SK-N-DZ (cell line): Measurements from ENCODE around the gene RRAS. TPM values are rescaled to one million over a fixed set of nuclear protein-coding genes. Genes with fewer than 3 reads are reported as not detected.

Experiments
- DNase-seq: peaks from one replicate; pipeline ENCODE4 v3.0.0-alpha.2; 2015; ENCODE audit warnings: low spot score
- polyA plus RNA-seq, 2 experiments: library from polyadenylated mRNA; depleted of rRNA; stranded (reverse); fragments of >200 nt; gene quantifications; 2 replicates each; pipeline ENCODE4 v1.2.3, GENCODE V29; 2014

The RRAS gene
- polyA plus RNA-seq (2014; cell fraction: cytosol; rRNA removed), result 2.0 and 2.1 TPM in 2 replicates
- polyA plus RNA-seq (2014; cell fraction: nucleus; rRNA removed), result 0.72 and 4.7 TPM in 2 replicates

DNA sequence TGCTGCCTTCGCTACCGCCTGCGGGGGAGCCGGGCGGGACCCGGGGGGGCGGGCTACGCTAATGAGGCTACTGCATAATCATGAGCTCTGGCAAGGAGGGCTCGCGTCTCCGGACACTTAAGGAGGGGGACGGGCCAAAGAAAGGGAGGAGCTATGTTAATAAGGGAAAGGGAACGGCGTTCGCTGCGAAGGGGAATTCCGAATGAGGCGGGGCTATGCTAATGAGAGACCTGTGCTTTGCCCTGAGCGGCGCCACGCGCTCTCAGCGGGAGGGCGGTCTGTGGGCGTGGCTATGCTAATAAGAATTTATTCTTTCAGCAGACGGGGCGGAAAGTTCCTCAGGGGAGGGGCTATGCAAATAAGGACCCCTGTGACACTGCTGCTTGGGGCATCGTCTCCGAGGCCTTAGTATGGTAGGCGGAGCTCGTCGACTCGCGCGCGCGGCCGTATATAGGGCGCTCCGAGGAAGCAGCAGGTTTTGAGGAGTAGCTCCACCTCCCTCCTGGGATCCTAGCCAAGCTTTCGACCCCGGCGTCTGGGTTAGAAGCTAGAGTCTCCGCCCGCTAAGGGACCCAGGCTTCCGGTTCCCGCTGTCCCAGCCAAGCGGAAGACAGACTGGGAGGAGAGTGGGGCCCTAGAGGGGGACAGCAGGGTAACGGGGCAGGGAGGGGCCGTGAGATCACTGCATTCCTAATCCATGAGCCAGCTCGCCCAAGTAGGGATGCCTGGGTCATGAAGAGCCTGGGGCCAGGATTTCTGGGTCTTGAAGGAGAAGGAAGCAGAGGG, at the start of gene RRAS:
TSS of gene RRAS (minus strand) at position 31 of the 786 bp plus-strand sequence. CDS start 45 bp downstream, outside the sequence.
- DNase-seq, result peak; percentile 98

DNA sequence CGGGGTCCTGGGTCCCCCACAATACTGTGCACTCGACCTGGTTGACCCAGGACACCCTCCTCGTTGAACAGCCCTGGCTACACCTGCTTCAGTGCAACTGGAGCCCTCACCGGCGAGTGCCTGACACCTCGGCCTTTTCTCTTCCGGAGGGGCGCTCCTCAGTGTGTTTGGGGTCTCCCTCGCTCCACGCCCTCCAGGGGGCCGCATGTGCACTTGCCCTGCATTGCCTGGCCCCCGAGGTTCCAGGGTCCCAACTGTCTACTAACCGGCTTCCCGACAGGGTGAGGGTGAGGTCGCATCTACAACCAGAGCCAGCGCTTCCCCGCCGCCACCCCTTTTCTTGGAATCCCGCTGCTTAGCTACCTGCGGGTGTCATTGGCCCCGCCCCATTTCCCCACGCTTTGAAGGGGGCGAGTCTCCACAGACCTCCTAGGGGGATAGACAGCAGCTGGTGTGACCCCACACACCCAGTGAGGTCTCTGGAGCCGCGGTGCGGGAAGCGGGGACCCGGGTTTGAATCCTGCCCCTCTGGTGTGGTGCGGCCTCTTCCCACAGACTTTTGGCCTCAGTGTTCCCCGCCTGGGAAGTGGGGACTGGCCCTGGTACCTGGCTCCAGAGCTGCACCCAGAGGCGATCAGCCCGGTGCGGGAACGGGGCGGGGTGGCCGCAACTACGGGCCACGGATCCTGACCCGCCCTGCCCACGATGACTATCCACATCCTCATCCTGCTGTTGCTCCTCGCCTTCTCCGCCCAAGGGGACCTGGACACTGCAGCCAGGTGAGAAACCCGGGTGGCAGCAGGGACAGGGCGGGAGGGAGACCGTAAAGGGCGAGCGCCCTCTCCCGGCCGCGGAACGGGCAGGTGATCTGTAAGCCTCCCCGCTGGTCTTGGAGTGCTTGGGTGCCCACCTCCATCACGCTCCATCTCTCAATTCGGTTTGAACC, 49.5 kb upstream of the RRAS start, which contains the start of gene ADM5:
TSS of gene ADM5 (plus strand) at position 462 of the 946 bp plus-strand sequence. CDS start at position 706, 244 bp downstream.
- DNase-seq, result no peak

DNA sequence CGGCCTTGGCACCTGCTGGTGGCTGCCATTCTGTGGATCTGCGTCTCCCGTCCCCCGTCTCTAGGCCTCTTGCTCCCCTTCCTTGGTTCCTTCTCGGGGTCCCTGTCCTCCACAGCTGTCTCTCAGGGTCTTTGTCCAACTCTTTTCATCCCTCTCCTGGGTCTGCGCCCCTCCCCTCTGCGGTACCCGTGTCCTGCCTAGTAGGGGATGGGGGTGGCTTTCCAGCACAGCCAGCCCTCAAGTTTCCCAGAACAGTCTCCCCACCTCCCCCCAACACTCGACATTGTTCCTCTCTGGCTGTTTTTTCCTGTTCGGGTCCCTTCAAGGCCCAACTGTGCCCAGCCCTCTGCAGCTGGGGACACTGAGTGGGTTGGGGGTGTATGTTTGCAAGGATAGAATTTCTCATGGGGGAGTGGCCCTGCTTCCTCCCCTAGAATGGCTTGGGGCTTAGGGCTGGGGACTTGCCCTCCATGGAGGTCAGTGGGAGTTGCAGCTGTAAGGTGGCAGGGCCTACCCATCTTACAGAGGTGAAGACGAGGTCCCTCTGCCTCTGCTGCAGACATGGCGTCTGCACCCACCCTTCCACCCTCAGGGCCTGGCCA, 48.7 kb upstream of the RRAS start:
- DNase-seq, result no peak

DNA sequence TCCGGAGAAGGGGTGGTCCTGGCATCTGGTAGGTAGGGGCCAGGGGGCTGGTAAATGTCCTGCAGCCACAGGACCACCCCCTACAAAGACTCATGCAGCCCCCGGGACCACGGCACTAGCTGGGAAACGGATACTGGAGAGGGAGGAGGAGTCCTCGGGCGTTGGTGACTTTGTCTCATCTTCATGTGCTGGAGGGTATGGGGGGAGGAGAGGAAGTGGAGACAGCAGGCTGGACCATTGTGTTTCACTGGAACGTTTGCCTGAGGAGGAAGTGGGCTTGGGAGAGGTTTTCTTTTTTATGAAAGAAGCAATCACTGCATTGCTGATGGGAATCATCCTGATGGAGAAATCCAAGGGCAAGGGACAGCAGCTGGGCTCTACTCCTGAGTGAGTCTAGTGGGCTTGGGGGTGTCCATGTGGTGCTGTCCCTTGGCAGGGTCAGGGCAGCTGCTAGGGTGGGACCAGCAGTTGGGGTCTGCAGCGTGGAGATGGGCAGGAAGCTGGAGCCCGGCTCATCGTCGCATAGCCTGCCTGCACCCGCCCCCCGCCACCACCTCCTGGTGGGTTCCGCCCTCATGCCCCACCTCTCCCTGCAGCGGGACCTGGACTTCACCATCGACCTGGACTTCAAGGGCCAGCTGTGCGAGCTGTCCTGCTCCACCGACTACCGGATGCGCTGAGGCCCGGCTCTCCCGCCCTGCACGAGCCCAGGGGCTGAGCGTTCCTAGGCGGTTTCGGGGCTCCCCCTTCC, 47.8 kb upstream of the RRAS start:
- DNase-seq, result no peak

DNA sequence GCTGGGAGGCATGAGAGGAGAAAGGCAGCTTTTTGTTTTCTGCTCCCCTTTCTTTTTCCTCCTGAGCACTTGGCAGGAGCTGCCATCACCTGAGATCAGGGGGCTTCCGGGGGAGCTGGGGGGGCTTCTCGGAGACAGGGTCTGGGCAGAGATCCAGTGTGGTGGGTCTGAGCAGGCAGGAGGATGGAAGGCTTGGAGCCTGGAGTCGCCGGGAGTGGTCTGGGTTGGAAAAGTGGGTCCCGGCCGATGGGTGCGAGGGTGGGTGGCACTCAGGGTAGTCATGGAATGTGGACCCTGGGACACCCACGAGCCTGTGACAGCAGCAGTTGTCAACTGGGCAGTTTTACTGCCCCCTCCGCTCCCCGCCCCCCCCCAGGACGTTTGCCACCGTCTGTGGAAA, 47.2 kb upstream of the RRAS start:
- no peak for DNase-seq

DNA sequence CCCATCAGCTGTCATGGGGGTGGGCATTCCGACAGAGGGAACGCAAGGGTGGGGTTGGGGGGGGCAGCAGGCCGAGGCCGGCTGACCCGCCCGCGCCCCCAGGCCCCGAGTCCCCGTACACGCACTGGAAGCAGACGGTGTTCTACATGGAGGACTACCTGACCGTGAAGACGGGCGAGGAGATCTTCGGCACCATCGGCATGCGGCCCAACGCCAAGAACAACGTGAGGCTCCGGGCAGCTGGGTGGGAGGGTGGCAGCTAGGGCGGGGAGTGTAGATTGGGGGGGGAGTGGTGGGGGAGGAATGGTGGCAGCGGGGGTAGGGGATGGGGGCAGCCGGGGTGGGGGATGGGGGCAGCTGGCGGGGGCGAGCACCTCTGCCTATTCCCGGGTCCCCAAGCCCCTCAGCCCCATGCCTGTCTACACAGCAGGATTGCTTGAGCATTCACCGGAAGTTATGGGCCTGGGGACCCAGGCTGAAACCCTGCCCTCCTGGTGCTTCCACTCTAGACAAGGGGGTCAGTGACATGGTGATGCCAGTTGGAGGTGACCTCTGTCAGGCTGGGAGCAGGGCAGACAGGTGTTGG, 46.7 kb upstream of the RRAS start:
- no peak for DNase-seq

DNA sequence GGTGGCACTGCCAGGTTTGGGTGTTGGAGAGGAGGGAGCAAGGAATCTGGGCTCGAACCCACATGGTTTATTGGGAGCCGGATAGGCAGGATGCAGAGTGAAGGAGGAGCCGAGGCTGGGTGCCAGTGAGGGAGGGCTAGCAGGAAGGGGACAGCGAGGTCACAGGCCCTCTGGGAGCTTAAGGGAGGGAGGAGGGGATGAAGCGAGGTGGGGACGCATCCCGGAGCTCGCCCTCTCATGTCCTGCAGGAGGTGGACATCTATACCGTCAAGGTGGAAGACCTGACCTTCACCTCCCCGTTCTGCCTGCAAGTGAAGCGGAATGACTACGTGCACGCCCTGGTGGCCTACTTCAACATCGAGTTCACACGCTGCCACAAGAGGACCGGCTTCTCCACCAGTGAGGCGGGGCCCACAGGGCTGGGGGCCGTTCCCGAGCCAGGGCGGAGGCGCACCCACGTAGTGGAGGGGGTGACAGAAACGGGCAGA, 45.9 kb upstream of the RRAS start:
- no peak for DNase-seq

DNA sequence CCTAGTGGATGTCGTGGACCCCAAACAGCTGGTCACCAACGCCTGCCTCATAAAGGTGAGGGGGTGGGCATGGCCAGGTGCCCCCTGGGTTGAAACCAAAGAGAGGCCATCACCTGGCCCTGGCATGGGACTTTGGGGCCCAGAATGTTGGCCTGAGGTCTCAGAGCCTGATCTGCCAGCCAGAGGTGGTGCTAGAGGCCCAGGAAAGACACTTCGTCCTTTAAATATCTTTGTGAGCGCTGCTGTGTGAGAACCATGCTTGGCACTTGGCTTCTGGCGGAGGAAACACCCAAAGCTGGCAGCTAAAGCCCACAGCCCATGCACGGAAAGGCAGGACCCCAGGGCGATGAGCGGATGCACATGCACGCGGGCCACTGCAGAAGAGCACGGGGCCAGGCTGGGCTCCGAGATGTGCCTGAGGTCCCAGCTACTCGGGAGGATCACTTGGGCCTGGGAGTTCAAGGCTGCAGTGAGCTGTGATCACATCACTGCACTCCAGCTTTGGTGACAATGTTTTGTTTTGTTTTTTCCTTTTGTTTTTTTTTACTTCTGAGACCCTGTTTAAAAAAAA, 45.1 kb upstream of the RRAS start:
- DNase-seq, result no peak

DNA sequence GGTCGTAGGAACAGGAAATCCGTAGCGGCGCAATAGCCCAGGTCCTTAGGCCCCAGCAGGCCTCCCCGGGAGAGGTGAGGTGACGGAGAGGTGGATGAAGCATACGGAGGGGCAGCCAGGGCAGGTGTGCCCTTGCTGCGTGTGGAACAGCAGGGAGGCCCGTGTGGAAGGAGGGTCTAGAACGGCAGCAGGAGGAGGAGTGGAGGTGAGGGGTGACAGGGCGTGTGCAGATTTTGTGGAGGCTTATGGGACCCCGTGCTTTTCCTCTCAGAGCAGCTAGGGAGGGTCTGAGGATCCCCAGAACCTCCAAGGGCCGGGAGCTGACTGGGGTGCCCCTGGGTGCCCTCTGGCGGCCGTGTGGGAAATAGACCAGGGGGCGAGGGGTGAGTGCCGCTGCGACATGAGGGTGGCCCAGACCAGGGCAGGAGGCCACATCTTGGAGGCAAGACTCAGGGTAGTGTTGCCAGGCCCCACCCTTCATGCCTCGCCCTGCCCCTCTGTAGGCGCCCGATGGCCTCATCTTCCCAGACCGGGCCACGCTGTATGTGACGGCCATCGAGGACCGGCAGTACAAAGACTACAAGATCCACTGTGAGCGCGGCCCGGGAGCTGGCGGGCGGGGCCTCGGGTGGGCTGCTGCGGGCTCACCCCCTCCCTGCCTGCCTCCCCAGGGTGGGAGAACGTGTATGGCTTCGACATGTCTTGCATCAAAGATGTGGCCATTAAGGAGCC, 44.5 kb upstream of the RRAS start:
- no peak for DNase-seq

DNA sequence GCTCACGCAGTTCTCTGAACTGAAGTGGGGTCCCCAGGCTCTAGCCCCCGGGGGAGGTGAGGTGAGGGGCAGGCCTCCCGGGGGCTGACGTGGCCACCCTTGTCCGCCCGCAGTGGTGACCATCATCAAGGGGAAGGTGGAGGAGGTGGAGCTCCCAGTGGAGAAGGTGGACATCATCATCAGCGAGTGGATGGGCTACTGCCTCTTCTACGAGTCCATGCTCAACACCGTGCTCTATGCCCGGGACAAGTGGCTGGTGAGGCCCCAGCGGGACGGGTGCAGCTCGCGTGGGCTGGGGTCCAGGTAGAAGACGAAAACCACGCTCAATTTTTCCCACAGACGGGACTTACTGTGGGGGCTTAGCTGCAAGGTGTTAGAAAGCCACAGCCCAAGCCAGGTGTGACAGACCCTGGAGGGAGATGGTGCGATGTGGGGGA, 43.9 kb upstream of the RRAS start:
- no peak for DNase-seq

DNA sequence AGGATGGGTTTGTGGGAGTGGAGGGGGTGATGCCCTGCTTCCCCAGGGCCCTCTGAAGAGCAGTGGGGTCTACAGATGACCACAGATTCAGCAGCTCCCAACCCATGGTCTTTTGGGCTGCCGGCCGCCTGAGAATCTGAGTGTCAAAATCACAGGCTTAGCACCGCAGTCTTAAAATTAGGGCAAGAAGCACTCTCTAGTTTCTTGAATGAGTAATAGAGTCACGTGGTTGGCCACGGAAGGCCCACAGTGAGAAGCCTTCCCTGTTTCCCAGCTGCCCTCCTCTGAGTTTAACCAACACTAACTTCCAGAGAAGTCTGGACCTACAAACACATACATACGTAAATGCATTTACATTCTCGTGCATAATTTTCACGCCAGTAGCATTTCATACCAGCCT, 42.3 kb upstream of the RRAS start:
- no peak for DNase-seq

DNA sequence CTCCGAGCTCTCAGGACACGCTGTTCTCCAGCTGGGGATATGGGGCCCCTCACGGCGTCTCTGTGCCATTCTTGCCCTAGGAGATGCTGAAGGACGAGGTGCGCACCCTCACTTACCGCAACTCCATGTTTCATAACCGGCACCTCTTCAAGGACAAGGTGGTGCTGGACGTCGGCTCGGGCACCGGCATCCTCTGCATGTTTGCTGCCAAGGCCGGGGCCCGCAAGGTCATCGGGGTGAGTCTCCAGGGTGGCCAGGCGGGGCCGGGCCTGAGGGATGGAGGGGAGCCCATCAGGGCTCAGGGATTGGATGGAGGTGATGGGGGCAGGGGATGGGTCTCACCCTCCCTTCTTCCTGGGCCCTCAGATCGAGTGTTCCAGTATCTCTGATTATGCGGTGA, 41.9 kb upstream of the RRAS start:
- no peak for DNase-seq

DNA sequence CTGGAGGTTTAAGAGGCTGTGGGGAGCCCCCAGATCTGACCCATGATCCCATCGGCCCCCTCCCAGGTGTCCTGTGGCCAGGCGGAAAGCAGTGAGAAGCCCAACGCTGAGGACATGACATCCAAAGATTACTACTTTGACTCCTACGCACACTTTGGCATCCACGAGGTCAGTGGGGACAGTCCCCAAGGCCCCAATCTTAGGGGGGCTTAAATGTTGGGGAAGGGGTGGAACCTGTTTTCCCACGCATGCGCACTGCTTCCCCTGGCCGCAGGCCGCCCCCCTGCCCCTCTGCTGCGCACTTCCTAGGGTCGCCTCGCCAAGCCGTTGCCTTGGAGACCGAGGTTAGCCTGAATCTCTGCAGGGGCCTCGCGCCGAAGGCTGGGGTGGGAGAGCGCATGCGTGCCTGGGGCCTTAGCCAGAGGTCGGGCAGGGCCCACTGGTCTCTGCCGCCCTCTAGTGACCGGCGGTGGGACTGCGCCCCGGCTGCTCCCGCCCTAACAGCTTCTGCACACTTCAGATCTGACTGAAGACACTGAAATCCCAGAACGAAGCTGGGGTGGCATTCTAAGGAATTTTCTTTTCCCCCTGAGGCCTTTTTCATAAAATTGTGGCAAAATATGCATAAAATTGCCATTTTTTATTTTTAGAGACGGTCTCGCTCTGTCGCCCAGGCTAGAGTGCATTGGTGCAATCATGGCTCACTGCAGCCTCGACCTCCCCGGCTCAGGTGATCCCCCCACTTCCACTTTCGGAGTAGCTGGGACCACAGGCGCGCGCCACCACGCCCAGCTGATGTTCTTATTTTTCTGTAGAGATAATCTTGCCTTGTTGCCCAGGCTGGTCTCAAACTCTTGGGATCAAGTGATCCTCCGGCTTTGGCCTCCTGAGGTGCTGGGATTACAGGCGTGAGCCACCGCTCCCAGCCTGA, 40.7 kb upstream of the RRAS start:
- peak; percentile 89 for DNase-seq

DNA sequence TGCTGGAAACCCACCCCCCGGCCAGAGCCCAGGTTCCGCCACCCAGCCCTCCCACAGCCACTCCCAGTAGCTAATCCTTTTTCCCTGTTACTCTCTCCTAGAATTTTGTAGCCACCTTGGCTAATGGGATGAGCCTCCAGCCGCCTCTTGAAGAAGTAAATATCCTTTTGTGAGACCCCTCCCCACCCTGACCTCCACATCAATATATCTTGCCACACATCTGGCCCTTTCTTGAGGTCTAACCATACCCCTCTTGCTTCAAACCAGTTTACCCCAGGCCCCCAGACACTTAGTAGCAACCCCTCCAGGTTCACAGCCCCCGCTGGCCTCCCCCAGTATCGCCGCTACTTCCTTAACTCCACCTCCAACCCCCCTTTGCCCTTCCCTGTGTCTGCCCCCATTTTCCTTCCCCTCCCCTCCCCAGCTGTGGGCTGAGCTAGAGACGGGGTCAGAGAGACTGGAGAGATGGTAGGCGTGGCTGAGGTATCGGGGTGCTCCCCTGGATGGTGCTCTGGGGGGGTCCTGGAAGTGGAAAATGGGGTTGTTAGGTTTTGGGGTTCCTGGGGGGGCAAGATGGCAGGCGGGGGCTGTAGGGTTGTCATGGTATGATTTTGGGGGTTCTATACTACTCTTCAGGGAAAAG, 39.9 kb upstream of the RRAS start:
- no peak for DNase-seq

DNA sequence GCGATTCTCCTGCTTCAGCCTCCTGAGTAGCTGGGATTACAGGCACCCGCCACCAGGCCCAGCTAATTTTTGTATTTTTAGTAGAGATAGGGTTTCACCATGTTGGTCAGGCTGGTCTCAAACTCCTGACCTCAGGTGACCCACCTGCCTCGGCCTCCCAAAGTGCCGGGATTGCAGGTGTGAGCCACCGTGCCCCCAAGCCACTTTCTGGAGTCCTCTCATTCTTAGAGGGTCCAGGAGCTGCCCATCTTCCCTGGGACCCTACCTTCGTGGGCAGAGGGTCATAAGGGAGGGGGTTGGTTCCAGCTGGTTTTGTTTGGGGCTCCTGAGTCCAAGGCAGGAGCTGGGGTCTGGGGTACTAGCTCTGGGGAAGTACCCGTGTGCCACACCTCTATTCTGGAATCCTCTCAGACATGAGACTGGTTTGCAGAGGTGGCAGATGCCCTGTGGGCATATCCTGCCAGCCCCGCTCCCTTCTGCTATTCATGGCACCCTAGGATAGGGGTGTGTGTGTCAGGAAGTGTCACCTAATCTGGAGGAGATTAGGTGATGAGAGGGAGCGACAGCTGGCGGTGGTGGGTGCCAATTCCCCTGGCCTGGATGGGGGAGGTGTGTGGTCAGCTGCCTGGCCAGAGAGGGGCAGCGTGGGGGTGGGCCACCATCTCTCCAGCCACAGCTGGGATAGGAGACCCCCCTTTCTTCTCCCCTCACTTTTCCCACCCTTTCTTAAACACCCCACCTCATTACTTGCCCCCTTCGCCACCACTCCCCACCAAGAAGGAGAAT, 39.2 kb upstream of the RRAS start:
- DNase-seq, result no peak

DNA sequence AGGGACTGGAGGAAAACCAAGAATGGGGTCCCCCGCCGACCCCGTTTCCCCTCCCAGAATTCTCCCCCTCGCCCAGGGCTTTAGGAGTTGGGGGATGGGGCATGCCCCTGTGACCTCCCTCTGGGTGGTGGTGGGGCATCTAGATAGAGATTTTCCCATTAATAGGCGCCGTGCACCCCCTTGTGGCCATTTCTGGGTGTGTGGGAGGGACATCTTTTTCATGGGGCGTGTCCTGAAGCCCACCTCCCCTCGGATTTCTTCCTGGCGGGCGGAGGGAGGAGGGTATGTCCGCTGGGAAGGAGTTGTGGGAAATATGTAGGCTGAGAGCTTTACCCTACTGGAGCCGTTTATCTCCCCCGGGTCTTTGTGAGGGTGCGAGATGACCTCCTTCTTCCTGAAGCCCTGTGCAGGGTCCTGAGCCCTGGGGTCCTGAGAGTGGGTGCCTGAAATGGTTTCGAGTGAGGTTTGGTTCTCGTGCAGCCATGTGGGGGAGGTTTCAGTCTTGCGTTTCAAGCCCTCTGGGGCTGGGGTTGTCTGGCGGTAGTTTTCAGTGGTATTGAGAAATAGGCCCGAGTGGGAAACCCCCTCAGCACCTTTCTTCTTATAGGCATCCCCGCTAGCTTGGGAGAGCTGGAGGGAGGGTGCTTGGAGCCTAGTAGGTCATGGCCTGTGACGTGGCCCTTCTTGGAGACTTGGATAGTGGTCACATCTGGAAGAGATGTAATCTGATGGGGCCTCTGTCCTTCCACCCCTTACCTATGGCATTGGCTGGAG, 38.1 kb upstream of the RRAS start:
- peak; percentile 82 for DNase-seq
